GM12892 (cell line): ENCODE results near the gene SMIM45.
A peak's percentile ranks its signal among the peaks of the same experiment; 100 is the strongest.

Experiments used
- DNase-seq: peaks from one replicate; pipeline ENCODE4 v3.0.0; 2011; ENCODE audit not compliant: insufficient read length
- FAIRE-seq: peaks from 2 replicates; lab custom pipeline; 2011; peaks lifted over from hg19 to GRCh38; lab: Jason Lieb, UNC
- POLR2A ChIP-seq: IDR thresholded peaks from 2 replicates; pipeline ENCODE4 v1.6.1; 2011; ENCODE audit warnings: low read depth, low read length, control low read depth
- POLR2AphosphoS5 ChIP-seq: IDR thresholded peaks from 2 replicates; pipeline ENCODE4 v1.6.1; 2011; ENCODE audit warnings: low read depth, low read length, control low read depth
- TAF1 ChIP-seq: IDR thresholded peaks from 2 replicates; pipeline ENCODE4 v1.6.1; 2011; ENCODE audit warnings: low read depth, mild to moderate bottlenecking, control low read depth, low read length, borderline replicate concordance

The SMIM45 gene

DNA sequence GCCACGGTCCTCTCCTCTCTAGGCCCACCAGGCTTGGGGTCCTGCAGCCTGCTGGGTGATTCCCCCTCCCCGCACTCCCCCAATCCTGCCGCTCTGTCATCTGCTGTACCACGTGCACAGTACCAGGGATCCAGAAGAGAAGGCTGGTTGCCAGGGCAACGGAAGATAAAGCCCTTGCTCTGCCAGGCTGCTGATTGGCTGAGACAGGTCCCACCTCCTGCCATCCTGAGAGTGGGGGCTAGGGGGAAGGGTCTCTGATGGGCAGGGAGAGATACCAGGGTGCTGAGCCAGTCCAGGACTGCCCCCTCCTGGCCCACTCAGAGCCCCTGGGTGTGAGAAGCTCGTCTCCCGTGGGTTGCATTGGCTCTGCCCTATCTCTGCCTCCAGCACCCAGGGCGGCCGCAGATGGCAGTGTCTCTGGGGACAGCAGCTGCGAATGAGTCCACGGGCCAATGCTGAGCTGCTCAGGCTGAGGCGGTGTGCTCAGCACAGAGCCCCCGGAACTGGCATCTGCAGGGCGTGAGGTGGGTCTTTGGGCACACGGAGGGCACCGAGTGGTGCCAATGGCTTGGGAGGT, at the start of gene SMIM45:
Gene SMIM45, plus strand, starts transcription at position 253 of the 577 bp plus-strand sequence.
- peak; percentile 79 for FAIRE-seq
- TF ChIP-seq POLR2AphosphoS5: no peak
- no peak for TF ChIP-seq TAF1
- TF ChIP-seq POLR2A: no peak
- DNase-seq: no peak

DNA sequence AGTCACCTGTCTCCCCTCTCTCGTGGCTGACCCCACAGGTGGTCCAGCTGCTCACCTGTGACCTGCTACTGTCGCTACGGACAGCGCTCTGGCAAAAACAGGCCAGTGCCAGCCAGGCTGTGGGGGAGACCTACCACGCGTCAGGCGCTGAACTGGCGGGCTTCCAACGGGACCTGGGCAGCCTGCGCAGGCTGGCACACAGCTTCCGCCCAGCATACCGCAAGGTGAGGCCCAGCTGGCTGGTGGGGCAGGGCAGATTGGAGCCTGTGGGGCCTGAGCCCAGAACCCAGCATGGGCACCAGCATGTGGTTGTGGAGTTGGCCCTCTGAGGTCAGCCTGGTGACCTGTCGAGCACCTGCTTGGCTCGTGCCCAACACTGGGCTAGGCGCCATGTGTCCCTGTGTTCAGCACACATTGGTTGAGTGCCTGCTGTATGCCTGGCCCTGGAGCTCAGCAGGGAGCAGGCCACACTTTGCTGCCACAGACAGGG, 49.0 kb upstream of the SMIM45 start:
- FAIRE-seq: no peak
- DNase-seq: no peak
- TF ChIP-seq POLR2A (peak; percentile 32; the same call in 1 of the 2 replicates), POLR2AphosphoS5 (no peak), TAF1 (no peak)

DNA sequence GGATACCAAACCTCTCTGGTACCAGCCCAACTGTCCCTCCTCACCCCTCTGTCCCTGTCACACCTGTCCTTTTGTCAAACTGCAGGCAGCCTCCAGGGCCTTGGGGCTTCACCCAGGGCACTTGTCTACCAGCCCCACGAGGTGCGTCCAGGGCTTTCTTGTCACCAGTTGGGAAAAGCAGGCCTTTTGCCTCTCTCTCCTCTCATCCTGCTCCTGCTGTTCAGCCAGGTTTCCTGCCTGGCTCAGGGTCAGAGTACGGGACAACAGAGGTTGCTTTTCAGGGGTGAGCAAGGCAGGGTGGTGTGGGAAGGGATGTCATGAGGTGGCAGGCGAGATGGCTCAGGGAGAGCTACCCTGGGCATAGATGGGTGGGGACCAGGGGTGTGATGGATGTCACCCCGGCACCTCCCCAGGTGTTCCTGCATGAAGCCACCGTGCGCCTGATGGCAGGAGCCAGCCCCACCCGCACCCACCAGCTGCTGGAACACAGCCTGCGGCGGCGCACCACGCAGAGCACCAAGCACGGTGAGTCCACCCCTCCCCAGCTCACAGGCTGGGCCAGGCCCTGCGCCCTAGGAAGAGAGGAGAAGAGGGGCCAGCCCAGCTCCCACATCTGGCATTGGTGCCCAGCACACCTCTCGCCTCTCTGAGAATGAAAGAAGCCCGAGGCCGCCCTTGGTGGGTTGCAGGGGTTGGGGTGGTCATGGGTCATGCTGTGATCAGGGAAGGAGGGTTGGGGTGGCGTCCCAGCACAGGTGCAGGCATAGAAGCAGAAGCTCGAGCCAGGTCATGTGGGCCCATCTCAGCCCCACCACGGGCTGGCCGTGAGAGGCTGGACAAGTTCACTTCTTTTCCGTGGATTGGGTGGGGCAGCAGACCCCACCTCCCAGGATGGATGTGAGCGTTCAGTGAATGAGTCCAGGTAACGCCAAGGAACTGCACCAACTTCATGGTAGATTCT, 47.2 kb upstream of the SMIM45 start:
- TF ChIP-seq POLR2A (peak; percentile 16; the same call in 1 of the 2 replicates), POLR2AphosphoS5 (no peak)
- no peak for DNase-seq
- no peak for FAIRE-seq

DNA sequence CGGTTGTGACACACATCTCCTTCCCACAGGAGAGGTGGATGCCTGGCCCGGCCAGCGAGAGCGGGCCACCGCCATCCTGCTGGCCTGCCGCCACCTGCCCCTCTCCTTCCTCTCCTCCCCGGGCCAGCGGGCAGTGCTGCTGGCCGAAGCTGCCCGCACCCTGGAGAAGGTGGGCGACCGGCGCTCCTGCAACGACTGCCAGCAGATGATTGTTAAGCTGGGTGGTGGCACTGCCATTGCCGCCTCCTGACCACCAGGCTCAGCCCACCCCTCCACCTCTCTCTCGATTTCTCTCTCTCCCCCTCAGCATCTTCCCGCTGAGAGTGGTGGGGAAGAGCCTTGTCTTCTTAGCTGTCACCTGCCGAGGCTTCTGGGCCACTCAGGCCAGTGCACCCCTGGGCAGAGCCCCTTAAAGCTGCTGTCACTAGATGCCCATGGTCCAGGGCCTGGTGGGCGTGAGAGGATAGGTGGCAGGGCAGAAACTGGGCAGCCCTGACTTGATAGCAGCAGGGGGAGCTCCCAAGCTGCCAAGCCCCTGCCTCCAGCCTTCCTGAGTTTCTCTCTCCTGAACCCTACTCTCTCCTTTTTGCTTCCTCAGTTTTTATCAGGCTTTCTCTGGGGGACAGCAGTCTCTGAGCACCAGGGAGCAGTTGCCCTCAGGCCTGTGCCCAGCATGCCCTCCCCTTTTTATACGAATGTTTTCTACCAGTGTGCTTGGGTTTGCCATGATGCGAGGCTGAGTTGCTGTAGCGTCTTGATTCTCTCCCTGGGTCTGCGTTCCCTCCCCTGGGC, 46.3 kb upstream of the SMIM45 start:
- DNase-seq: no peak
- FAIRE-seq: no peak
- peak; percentile 47; the same call in 1 of the 2 replicates for TF ChIP-seq POLR2A
- no peak for TF ChIP-seq TAF1
- TF ChIP-seq POLR2AphosphoS5: peak; percentile 43; the same call in 1 of the 2 replicates

DNA sequence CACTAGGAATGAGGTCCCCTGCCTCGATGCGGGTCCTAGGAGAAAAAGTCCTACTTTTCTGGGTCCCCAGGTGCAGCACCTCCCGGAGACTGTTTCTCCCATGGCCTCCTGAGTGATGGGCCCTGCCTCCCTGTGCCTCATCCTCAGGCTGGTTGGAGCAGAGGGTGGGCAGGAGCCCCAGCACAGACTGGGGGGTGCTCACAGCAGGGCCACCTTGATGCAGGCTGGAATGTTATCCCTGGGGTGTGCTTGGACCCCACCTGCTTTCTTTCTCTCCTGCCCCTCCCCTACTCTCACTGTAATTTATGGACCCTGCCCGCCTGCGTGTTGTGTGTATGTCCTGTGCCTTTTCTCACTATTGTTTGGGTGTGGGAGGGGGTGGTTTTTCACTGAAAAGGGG, 45.1 kb upstream of the SMIM45 start:
- FAIRE-seq: no peak
- no peak for DNase-seq
- peak; percentile 23; the same call in 1 of the 2 replicates for TF ChIP-seq POLR2AphosphoS5
- no peak for TF ChIP-seq TAF1
- TF ChIP-seq POLR2A: no peak

DNA sequence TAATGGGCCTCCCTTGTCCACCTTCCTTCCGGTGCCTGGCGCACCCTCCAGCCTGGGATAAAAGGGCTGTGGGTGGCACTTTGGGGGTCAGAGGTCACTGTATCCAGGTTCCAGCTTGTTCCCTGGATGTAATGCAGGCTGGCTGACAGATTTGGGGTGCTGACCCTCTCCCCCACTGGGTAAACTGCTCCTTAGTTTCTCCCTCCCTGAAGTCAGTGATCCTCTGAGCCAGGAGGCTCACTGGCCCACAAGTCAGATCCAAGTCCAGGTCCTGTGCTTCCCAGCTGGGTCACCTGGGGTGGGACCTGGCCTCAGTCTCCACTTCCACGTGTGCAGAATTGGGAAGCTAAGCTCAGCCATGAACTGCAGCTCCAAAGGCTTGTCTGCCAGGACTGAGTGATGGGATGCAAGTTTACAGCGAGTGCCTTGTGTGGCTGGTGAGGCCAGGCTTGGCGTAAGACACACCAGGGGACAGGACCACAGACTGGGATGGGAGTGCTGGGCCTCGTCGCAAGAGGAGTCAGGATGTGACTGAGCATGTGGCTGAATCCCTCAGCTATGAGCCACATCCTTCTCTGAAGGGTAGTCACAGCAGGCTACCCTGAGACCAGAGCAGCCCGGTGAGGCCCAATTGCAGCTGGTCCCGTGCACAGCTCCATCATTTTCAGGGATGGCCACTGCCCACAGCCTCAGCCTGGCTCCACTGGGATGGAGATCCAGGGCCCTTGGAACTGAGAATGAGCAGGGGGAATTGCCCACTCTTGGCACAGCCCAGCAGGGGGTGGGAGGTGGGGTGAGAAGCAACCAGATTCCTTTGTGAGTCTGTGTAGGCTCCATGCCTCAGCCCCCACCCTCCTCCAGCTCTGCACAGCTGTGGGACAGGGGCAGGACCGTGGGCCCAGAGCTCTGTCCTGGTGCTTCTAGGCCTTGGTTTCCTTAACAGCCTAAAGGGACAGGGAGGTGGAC, 44.2 kb upstream of the SMIM45 start:
- no peak for FAIRE-seq
- no peak for DNase-seq

DNA sequence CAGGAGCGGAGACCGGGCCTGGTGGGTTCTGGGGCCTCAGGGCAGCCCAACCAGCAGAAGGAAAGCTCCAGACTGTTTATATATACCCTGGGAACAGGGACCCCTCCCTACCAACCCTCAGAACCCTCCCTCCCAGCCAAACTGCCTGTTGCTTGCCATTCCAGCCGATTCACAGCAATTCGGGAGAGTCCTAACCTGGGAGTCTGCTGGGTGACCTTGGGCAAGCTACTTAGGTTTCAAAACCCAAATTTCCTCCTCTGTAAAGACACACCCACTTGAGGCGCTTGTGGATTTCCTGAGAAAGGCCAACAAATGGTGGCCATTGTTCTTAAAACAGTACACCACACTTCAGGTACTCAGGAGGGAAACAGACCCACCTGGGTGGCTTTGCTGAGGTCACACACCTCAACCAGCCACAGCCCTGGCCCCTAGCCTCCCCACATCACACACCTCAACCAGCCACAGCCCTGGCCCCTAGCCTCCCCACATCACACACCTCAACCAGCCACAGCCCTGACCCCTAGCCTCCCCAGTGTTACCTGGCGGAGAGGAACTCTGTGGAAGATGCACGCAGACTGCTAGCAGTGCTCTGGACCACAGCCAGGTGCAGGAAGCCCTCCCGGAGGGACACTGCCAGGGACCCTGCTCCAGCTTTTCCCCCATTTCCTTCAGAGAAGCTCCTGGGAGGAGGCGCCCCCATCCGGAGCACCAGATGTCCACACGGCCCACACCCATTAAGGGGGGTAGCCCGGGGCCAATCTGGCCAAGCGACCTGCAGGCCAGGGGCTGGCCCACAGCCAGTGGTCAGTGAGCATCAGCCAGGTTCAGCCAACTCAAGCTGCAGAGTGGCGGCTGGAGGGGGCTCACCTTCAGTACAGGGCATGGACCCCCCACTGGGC, 43.3 kb upstream of the SMIM45 start:
- DNase-seq (no peak), FAIRE-seq (peak; percentile 89)
- TF ChIP-seq TAF1 (no peak), POLR2AphosphoS5 (no peak), POLR2A (no peak)

More for the DNA sequence above, 44.2 kb upstream of the SMIM45 start:
- TF ChIP-seq POLR2A: no peak; the same call in none of the 2 replicates
- TF ChIP-seq POLR2AphosphoS5: peak; percentile 12; the same call in 1 of the 2 replicates

DNA sequence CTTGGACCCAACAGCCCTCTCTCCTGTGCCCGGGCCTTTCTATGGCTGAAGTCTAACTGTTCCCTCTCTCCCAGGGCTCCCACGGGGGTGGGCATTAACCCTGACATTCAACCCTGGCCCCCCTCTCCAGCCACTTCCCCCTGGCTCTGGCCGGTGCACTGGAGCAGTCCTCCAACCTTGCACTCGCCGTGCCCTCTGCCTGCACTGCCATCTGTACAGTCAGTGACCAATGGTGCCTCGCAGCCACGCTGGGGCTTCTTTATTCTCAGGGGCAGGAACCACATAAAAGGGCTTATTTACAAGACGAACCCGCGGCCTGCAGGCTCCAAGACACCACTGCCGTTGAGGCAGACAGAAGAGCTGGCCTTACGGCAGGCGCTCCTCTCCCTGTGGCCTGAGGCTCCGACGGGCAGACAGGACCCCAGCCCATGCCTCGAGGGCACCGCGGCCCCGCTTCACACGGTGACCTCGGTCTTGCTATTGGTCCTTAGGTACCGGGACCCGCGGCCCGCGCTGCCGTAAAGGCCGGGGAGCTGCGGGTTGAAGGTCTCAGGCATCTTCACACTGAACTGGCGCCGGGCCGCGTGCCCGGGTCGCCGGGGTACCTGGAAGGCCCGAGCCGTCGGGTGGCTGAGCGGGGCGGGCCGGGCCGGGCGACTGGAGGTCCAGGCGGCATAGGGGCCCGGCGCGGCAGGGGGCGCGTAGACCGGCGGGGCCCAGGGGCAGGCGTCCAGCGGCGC, 42.5 kb upstream of the SMIM45 start:
- FAIRE-seq (no peak), DNase-seq (no peak)

More for the DNA sequence above, 42.5 kb upstream of the SMIM45 start:
- no peak for TF ChIP-seq POLR2AphosphoS5
